Uterus (tissue), 2 donors: ENCODE data around the gene SLC44A1.

ENCODE experiments used
- POLR2A ChIP-seq, 2 donors: fragments of 450-650 bp; IDR thresholded peaks; one replicate each; pipeline ENCODE4 v1.6.1; 2016; ENCODE audit warnings: antibody characterized with exemption in 2 of 2, mild to moderate bottlenecking in 1 of 2, moderate library complexity in 1 of 2
- TF ChIP-seq, protein P1 (sequence below), 4 experiments: fragments of 200-600 bp in 2 of 4; fragments of 450-650 bp in 2 of 4; sonication (generic) in 2 of 4; IDR thresholded peaks; one replicate each; pipeline ENCODE4 v1.5.1; 2016 to 2019; ENCODE audit warnings: antibody characterized with exemption in 4 of 4, mild to moderate bottlenecking in 2 of 4, moderate library complexity in 1 of 4

DNA sequence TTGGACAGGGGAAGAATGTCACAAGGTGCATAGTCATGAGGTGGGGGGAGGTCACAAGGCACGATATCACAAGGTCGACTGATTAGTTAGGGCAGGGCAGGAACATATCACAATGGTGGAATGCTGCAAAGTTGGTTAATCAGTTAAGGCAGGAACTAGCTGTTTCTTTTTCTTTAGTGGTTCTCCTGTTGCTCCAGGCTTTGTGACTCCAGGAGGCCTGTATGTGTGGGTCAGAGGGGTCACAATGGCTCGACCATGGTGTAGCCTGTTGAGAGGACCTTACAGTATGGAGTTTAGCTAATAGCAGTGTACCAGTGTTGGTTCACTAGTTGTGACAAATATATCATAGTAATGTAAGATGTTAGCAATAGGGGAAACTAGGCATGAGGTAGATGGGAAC lies 191.0 kb downstream of the SLC44A1 start:
- TF ChIP-seq, protein P1, sequence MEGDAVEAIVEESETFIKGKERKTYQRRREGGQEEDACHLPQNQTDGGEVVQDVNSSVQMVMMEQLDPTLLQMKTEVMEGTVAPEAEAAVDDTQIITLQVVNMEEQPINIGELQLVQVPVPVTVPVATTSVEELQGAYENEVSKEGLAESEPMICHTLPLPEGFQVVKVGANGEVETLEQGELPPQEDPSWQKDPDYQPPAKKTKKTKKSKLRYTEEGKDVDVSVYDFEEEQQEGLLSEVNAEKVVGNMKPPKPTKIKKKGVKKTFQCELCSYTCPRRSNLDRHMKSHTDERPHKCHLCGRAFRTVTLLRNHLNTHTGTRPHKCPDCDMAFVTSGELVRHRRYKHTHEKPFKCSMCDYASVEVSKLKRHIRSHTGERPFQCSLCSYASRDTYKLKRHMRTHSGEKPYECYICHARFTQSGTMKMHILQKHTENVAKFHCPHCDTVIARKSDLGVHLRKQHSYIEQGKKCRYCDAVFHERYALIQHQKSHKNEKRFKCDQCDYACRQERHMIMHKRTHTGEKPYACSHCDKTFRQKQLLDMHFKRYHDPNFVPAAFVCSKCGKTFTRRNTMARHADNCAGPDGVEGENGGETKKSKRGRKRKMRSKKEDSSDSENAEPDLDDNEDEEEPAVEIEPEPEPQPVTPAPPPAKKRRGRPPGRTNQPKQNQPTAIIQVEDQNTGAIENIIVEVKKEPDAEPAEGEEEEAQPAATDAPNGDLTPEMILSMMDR (IDR thresholded peaks at IDR 0.05): no peak
- no peak for TF ChIP-seq POLR2A (IDR thresholded peaks at IDR 0.05)
